Esophagus squamous epithelium (tissue), 4 donors: ENCODE results near the gene BST1.

Experiments
- POLR2A ChIP-seq, 4 donors: fragments of 450-650 bp; IDR thresholded peaks; one replicate each; pipeline ENCODE4 v1.6.1; 2017; ENCODE audit warnings: antibody characterized with exemption in 4 of 4, mild to moderate bottlenecking in 4 of 4, moderate library complexity in 3 of 4
- TF ChIP-seq, protein P1 (sequence below), 6 experiments: fragments of 450-650 bp in 4 of 6; fragments of 200-600 bp in 2 of 6; sonication (generic) in 2 of 6; IDR thresholded peaks; one replicate each; pipeline ENCODE4 v1.5.1; 2016 to 2019; ENCODE audit warnings: antibody characterized with exemption in 6 of 6, mild to moderate bottlenecking in 4 of 6, moderate library complexity in 4 of 6

DNA sequence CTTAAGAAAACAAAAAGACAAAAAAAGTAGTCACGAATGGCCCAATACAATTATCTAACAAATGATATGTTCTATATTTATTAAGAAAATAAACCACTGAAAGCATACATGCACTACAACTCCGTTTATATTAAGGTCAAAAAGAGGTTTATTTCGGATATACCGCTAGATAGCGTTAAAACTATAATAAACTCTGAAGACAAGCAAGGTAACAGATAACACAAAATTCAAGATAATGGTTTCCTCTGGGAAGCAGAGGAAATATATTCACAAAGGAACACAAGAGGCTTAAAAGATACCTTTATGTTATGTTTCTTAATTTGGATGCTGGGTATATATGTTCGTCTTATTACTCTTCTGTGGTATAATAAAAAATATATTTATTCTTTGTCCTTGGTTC lies 26.0 kb upstream of the BST1 start:
- TF ChIP-seq, protein P1, sequence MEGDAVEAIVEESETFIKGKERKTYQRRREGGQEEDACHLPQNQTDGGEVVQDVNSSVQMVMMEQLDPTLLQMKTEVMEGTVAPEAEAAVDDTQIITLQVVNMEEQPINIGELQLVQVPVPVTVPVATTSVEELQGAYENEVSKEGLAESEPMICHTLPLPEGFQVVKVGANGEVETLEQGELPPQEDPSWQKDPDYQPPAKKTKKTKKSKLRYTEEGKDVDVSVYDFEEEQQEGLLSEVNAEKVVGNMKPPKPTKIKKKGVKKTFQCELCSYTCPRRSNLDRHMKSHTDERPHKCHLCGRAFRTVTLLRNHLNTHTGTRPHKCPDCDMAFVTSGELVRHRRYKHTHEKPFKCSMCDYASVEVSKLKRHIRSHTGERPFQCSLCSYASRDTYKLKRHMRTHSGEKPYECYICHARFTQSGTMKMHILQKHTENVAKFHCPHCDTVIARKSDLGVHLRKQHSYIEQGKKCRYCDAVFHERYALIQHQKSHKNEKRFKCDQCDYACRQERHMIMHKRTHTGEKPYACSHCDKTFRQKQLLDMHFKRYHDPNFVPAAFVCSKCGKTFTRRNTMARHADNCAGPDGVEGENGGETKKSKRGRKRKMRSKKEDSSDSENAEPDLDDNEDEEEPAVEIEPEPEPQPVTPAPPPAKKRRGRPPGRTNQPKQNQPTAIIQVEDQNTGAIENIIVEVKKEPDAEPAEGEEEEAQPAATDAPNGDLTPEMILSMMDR (IDR thresholded peaks at IDR 0.05) = no peak
- no peak for TF ChIP-seq POLR2A (IDR thresholded peaks at IDR 0.05)
